HG03139 (cell line): Measurements from ENCODE around the gene NTN1.

Source experiments
- ATAC-seq: cut with Tn5 transposase; IDR thresholded peaks from one replicate; pipeline ENCODE4 v1.9.1; 2021; ENCODE audit not compliant: unreplicated experiment

Gene NTN1

GRCh38 chr17:9229160-9229825 is 208.0 kb downstream of the NTN1 start:
- ATAC-seq = no peak

DNA sequence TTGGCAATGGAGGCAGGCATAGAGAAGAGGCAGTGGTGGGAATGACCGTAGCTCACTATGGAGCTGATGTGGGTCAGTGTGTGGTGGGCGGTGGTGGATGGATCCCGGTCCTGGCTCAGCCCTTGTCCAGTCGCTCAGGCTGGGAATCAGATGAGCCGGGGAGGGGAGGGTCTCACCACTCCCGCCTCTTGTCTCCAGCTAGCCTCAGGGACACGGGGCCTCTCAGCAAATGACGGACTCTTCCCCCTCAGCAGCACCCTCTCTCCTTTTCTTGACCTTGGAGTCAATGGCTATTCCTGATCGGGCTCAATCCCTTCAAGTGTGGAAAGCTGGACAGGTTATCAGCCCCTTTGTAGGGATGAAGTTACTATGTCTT is 208.5 kb downstream of the NTN1 start:
- no peak for ATAC-seq

- no peak for ATAC-seq
Measured at GRCh38 chr17:9230346-9230745, 209.0 kb downstream of the NTN1 start.

DNA sequence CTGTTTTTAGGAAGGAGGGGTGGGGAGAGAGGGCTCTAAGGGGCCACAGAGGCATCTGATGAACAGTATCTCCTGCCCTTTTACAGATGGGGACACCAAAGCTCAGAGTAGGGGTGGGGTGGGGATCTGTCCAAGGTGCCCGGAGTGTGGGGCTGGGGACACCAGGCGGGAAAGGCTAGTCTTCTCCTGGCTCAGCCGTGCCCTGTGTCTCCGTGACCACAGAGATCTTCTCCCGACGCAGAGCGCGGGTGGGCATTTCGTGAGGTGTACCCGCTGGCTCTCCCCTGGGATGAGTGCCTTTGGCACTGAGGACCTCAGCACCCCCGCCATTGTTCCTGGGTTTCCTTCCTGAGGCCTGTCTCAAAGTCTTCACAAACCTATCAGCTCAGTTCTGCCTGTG is 209.6 kb downstream of the NTN1 start:
- no peak for ATAC-seq

DNA sequence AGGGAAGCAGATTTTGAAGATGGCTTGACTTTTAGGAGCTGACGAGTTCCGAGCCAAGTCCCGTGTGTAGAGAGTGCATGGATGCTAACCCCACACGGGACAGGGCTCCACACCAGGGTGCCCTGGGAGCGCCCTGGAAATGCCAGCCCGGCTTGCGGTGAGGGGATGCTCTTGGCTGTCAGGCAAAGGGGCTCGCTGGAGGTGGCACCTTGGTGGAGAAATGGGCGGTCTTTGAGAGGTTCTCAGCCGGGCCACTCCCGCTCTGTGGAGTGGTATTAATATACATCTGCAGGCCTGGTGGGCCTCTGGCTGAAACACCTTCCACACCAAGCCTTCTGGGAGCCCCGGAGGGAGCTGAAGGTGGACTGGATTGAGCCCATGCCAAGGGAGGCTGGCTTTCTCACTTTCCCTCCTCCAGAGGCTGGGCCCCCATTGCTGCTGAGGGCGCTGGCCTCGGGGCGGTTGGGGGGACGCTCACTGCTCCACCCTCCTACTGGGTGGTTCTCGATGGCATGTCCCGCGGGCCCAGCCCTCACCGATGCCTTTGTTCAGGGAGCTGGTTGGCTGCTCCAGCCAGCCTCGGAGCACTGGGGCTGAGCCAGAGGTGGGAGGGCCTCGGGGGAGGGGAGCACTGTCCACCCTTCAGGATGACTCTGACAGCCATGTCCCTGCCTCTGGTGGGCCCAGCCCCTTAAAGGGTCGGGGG is 210.3 kb downstream of the NTN1 start:
- no peak for ATAC-seq

DNA sequence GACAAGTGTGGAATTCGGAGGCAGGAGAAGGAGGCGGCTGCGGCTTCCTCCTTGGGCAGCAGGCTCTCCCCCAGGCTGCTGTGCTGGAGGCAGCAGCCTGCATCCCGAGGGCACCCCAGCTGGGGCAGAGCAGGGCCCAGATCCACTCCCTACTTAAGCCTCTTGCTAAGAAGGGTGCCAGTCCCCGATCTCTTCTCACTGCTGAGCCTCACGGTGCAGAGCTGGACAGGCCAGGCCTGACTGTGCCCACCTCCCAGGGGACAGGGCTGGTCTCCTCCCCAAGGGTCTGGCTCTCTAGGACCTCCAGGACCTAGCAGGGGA is 210.8 kb downstream of the NTN1 start:
- no peak for ATAC-seq

DNA sequence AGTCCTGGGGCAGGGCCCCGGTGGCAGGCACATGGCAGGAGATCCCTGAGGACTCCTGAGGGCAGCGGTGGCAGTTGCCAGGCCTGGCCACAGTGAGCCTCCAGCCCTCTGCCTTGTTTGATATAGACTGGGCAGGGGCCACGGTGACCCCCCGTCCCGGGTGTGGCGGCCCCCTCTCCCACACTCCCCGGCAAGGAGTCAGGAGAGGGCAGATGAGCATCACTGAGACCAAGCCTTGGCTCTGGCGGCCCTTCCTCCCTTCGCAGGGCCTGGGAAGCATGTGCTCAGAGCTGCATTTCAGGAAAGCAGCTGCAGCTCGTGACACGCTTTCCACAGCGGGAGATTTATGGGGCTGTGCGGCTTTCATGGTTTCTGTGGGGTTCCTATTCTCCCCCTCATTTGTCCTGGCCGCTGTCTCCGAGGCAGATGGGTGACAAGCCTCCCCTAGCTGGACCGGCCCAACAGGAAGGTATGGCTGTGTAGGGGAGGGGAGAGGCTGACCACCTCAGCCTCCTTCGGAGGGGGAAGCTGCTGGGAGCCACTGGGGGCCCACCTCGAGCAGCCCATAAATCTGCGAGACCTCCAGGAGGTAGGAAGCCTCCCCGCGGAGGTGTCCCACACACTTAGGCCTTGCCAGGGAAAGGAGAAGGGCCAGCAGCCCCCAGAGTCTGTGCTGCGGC is 211.4 kb downstream of the NTN1 start:
- ATAC-seq = no peak

- ATAC-seq = no peak
Measured at GRCh38 chr17:9233271-9233599, 211.9 kb downstream of the NTN1 start.

GRCh38 chr17:9233761-9234160 is 212.5 kb downstream of the NTN1 start:
- no peak for ATAC-seq

DNA sequence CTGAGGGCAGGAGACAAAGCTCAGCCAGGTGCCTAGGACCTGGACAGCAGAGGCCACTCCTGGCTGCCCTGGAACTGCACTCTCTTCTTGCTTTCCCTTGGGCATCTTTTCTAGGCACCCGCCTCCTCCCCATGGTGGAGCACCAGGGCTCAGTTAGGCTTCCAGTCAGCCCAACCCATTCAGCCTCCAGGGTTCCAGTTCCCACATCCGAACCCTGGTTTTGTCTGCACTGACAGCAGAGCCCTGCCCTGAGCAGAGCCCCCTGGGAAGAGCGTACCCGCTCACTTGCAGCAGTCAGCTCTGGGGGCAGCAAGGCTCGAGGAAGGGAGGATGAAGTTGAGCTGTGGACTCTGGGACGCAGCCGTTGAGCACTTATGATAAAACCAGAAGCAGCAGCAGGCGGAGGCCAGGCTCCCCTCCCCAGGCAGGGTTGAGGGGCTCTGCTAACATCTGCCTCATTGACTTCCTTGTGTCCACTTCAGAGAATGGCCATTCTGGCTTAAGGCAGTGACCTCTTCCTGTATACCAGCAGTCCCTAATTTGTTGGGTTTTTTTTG is 213.2 kb downstream of the NTN1 start:
- ATAC-seq = no peak

DNA sequence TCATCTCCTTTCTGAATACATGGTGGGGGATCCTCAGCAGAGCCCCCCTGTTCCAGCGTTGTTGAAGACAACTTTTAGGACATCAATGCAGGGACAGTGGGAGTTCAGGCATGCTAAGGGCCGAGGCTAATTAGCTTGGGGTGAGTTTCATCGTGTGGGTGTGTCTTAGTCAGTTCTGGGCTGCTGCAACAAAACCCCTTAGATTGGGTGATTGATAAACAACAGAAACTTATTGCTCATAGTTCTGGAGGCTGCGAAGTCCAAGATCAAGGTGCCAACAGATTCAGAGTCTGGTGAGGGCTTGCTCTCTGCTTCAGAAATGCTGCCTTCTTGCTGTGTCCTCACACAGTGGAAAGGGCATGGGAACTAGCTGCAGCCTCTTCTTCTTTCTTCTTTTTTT is 214.0 kb downstream of the NTN1 start:
- ATAC-seq = no peak

- no peak for ATAC-seq
Measured at GRCh38 chr17:9236286-9237052, 215.2 kb downstream of the NTN1 start.

DNA sequence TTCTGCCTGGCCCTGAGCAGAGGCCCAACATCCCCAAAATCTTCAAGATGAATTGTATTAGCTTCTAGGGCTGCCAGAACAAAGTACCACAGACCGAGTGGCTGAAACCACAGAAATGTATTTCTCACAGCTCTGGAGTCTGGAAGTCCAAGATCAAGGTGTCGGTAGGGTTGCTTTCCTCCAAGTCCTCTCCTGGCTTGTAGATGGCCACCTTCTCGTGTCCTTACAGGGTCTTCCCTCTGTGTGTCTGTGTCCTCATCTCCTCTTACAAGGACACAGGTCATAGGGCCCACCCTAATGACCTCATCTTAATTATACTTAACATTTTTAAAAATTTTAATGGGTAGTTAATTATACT is 215.7 kb downstream of the NTN1 start:
- ATAC-seq = no peak

- no peak for ATAC-seq
Measured at GRCh38 chr17:9237661-9238301, 216.5 kb downstream of the NTN1 start.

GRCh38 chr17:9238340-9239245 is 217.3 kb downstream of the NTN1 start:
- ATAC-seq = no peak

- no peak for ATAC-seq
Measured at GRCh38 chr17:9239246-9239792, 218.0 kb downstream of the NTN1 start.

- ATAC-seq = no peak
Measured at GRCh38 chr17:9239793-9240658, 218.7 kb downstream of the NTN1 start.

DNA sequence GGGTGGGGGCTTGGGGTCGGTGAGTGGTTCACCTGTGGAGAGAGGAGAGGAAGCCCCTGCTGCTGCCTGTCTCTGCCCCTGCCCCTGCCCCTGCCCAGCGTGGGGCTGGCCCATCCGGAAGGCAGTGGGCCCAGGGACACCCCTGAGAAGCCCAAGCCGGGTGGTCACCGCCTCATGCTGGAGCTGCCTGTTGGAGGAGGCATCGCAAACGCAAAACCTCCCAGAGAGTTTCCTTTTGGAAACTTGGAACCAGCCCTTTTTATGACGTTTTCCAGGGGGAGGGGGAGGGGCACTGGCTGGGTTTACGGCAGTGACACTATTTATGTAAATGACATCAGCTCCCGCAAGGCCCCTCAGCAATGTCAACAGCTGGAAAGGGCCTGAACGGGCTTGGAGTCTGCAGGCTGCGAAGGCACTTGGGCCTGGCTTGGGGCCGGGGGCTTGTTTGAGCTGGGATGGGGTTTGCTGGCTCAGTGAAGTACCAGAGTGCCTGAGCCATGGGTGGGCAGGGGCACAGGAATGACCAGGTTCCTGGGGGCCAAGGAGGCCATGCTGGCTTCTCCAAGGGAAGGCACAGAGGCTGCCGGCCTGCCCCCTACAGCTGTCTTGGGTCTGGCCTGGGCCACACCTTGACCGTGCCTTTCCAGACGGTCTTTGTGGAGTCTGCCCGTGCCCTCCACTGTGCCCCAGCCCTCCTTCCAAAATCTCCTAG is 219.5 kb downstream of the NTN1 start:
- ATAC-seq = no peak
